ENCODE results near the gene DPM2.

DNA sequence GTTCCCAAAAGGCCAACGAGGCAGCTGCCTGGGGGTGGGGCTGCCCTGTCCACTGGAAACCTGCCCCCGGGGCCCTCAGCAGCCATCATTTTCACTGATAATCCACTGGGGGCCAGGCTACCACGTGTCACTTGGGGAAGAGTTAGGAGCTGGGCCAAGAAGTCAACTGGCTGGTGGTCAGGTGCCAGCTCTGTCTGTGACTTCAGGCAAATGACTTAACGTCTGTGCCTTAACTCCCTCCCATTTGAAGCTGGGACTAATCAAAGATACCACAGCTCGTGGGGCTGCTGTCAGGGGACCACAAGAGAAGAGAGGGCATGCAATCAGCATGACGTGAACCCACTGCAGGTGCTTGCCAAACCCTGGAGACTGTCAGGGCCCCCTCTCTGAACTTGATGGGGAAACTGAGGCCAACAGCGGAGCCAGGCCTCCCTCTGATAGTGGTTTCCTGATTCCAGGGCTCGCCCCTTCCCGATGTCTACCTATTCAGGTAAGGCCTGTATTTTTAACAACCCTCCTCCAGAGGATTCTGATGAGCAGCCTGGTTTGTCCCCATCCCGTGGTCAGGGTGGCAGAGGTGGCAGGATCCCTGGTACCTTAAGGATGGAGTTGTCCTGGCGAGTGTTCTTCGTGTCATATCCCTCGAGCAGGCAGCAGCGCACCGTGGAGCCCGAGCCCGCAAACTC, 12.3 kb upstream of the DPM2 start:
- TF ChIP-seq TFCP2L1 (CRISPR knock-in tag; IDR thresholded peaks at IDR 0.05): no peak
- TF ChIP-seq, protein P1, sequence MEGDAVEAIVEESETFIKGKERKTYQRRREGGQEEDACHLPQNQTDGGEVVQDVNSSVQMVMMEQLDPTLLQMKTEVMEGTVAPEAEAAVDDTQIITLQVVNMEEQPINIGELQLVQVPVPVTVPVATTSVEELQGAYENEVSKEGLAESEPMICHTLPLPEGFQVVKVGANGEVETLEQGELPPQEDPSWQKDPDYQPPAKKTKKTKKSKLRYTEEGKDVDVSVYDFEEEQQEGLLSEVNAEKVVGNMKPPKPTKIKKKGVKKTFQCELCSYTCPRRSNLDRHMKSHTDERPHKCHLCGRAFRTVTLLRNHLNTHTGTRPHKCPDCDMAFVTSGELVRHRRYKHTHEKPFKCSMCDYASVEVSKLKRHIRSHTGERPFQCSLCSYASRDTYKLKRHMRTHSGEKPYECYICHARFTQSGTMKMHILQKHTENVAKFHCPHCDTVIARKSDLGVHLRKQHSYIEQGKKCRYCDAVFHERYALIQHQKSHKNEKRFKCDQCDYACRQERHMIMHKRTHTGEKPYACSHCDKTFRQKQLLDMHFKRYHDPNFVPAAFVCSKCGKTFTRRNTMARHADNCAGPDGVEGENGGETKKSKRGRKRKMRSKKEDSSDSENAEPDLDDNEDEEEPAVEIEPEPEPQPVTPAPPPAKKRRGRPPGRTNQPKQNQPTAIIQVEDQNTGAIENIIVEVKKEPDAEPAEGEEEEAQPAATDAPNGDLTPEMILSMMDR (IDR thresholded peaks at IDR 0.05): no peak
- no peak for TF ChIP-seq KDM5A (IDR thresholded peaks at IDR 0.05)

All from A549 (cell line).